ENCODE measurements around the gene FBXO15.

The FBXO15 gene

DNA sequence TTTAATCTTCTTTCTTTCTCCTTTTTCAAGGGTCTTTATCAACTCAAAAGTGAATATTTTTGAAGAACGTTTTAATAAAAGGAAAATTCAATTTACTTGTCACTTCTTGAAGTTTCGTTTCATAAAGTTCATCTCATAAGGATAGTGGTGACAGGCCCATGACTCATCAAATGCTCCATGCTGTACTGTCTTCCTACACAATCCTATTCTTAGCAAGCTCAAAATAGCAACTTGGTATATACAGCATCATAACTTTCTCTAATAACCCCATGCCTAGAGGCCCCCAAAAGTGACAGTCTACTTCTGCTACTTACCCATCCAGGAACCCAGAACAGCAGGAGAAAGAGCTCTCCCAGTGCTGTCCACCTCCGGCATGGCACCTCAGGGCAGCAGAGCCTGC, 7.7 kb downstream of the FBXO15 start:
- H3K4me3 ChIP-seq (ENCODE audit: low read depth in 1 of 2, low read length in 1 of 2), result no peak overlapping the region
- no peak overlapping the region for H3K27ac ChIP-seq
- no peaks in the 10 kb centered on the region for H3K9me3 ChIP-seq
- H3K4me1 ChIP-seq (ENCODE audit: control insufficient read depth in 1 of 2, insufficient read depth in 1 of 2, low read depth in 1 of 2, low read length in 1 of 2), result no peaks in the 10 kb centered on the region
- H3K27me3 ChIP-seq, result peaks cover 5% of the 10 kb centered on the region
- TF ChIP-seq, protein P1, sequence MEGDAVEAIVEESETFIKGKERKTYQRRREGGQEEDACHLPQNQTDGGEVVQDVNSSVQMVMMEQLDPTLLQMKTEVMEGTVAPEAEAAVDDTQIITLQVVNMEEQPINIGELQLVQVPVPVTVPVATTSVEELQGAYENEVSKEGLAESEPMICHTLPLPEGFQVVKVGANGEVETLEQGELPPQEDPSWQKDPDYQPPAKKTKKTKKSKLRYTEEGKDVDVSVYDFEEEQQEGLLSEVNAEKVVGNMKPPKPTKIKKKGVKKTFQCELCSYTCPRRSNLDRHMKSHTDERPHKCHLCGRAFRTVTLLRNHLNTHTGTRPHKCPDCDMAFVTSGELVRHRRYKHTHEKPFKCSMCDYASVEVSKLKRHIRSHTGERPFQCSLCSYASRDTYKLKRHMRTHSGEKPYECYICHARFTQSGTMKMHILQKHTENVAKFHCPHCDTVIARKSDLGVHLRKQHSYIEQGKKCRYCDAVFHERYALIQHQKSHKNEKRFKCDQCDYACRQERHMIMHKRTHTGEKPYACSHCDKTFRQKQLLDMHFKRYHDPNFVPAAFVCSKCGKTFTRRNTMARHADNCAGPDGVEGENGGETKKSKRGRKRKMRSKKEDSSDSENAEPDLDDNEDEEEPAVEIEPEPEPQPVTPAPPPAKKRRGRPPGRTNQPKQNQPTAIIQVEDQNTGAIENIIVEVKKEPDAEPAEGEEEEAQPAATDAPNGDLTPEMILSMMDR (IDR thresholded peaks at IDR 0.05), result no peak
- no peaks in the 10 kb centered on the region for H3K36me3 ChIP-seq

DNA sequence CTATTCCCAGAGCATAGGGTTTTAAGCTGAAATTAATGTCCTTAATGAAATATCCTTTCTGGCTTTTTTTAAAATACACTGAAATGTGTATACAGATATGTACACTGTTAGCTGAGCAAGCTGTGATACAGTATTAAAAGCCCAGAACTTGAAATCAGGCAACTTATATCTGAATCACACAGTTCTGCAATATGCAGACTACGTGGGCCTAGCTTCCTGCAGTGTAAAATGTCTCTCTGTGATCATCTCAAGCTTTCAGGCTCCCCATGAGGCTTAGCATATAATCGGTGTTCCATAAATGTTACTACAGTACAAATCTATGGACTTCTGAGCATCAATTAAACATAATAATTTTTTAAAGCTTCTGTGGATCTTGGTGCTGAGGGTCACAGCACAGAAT, 8.2 kb downstream of the FBXO15 start:
- TF ChIP-seq, protein P1 (IDR thresholded peaks at IDR 0.05), result no peak
- Histone ChIP-seq H3K36me3 (no peaks in the 10 kb centered on the region), H3K27ac (no peak overlapping the region), H3K4me3 (ENCODE audit: low read depth in 1 of 2, low read length in 1 of 2) (no peak overlapping the region), H3K9me3 (no peaks in the 10 kb centered on the region), H3K27me3 (peaks cover 1% of the 10 kb centered on the region), H3K4me1 (ENCODE audit: control insufficient read depth in 1 of 2, insufficient read depth in 1 of 2, low read depth in 1 of 2, low read length in 1 of 2) (no peaks in the 10 kb centered on the region)

DNA sequence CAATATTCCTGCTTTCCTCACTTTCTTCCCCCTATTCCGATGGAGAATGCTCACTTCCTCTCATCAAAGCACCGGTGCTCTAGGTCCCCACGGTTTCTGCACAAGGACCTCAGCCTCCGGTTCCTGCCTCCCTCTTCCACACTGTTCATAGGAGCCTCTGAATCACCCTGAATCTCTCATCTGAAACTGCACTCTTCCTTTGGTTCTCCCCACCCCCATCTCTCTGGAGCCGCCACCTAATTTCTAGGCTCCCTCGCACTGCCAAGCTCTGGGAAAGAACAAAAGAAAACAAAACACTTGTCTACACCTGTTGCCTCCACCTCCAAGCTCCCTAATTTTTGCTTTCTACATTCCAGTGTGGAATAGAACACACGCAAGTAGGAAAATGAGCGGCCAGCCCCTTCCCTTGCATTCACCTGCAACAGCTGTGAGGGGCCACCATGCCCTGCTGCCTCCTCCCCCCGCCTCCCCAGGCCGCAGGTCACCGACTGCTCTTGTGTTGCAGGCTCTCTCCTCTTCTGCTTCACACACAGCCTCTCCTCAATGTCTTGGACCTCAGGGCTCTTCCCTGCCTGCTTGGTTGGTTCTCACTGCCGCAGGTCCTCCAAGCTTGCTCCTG, 9.6 kb downstream of the FBXO15 start:
- H3K27me3 ChIP-seq, result no peaks in the 10 kb centered on the region
- no peaks in the 10 kb centered on the region for H3K4me1 ChIP-seq (ENCODE audit: control insufficient read depth in 1 of 2, insufficient read depth in 1 of 2, low read depth in 1 of 2, low read length in 1 of 2)
- no peak overlapping the region for H3K4me3 ChIP-seq (ENCODE audit: low read depth in 1 of 2, low read length in 1 of 2)
- H3K9me3 ChIP-seq, result no peaks in the 10 kb centered on the region
- TF ChIP-seq, protein P1 (IDR thresholded peaks at IDR 0.05), result no peak
- no peaks in the 10 kb centered on the region for H3K36me3 ChIP-seq
- H3K27ac ChIP-seq, result no peak overlapping the region

DNA sequence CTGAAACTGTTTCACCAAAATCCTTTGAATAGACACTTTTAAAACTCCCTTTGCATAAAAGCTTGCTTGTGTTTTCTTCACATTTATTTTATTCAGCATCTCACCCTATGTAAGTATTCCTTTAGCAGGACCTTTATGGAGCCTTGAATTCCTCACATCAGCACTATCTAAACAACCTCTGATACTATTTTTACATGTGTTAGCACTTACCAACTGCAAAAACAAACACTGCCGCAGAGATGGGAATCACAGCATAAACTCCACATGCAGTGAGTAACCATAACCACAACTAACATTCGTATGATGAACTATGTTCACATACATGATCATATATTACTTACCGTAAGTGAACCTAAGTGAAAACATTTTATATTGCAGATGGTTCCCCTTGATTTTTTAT, 15.4 kb downstream of the FBXO15 start:
- TF ChIP-seq, protein P1 (IDR thresholded peaks at IDR 0.05), result no peak
- no peak overlapping the region for H3K27ac ChIP-seq
- no peaks in the 10 kb centered on the region for H3K9me3 ChIP-seq
- no peak overlapping the region for H3K4me3 ChIP-seq (ENCODE audit: low read depth in 1 of 2, low read length in 1 of 2)
- no peaks in the 10 kb centered on the region for H3K36me3 ChIP-seq
- no peaks in the 10 kb centered on the region for H3K4me1 ChIP-seq (ENCODE audit: control insufficient read depth in 1 of 2, insufficient read depth in 1 of 2, low read depth in 1 of 2, low read length in 1 of 2)
- peaks cover 18% of the 10 kb centered on the region for H3K27me3 ChIP-seq

DNA sequence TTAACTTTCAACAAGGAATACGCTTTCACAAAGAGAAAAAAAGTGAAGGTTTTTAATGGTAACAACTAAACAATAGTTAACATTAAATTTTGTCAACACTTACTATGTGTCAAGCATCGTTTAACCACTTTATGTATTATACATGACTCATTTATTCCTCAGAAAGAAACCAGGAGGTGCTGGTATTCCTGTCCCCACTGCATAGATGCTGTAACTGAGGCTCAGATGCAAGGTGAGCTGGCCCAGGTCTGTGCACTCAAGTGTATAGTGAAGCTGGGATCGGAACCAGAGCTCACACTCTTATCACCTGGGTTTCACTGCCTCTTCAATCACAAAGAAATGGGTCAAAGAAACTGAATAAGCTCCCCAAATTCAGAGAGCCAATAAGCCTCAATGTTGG, 16.5 kb downstream of the FBXO15 start:
- no peak overlapping the region for H3K27ac ChIP-seq
- peaks cover 21% of the 10 kb centered on the region for H3K27me3 ChIP-seq
- no peaks in the 10 kb centered on the region for H3K4me1 ChIP-seq (ENCODE audit: control insufficient read depth in 1 of 2, insufficient read depth in 1 of 2, low read depth in 1 of 2, low read length in 1 of 2)
- no peaks in the 10 kb centered on the region for H3K36me3 ChIP-seq
- TF ChIP-seq, protein P1 (IDR thresholded peaks at IDR 0.05), result no peak
- no peaks in the 10 kb centered on the region for H3K9me3 ChIP-seq
- H3K4me3 ChIP-seq (ENCODE audit: low read depth in 1 of 2, low read length in 1 of 2), result no peak overlapping the region

DNA sequence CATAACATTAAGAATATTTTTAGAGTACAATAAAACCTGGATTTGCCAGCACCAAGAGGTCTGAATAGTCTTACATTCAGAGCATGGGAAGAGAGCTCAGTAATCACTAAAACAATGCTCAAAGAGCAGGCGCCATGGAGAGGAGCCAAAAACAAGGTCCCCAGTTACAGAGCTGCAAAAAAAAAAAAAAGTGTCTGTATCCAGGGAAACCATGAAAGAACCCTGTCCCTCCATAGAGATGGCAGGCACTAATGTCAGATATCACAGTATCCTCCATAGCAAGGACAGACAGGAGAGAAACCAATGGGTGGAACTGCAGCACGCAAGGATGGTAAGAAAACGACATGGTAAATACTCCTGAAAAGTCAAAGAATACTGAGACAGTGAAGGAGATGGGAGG, 19.5 kb downstream of the FBXO15 start:
- Histone ChIP-seq H3K4me1 (ENCODE audit: control insufficient read depth in 1 of 2, insufficient read depth in 1 of 2, low read depth in 1 of 2, low read length in 1 of 2) (no peaks in the 10 kb centered on the region), H3K9me3 (no peaks in the 10 kb centered on the region), H3K27ac (no peak overlapping the region), H3K36me3 (no peaks in the 10 kb centered on the region), H3K27me3 (peaks cover 21% of the 10 kb centered on the region), H3K4me3 (ENCODE audit: low read depth in 1 of 2, low read length in 1 of 2) (no peak overlapping the region)
- TF ChIP-seq, protein P1 (IDR thresholded peaks at IDR 0.05), result no peak
